NCI-H2196 treated with DMSO at 0.1 percent for 48 hours (cell line): ENCODE data around the gene TSHR.

Experiments
- DNase-seq: peaks from one replicate; lab custom pipeline; 2025; ENCODE audit not compliant: unreplicated experiment; lab: John Stamatoyannopoulos, UW

TSHR gene

GRCh38 chr14:81172881-81173280 is 217.5 kb downstream of the TSHR start:
- DNase-seq: no peak

- no peak for DNase-seq
Measured at GRCh38 chr14:81176241-81176640, 220.8 kb downstream of the TSHR start.

- DNase-seq: no peak
Measured at GRCh38 chr14:81177225-81177624, 221.8 kb downstream of the TSHR start.

GRCh38 chr14:81178063-81178462 is 222.6 kb downstream of the TSHR start:
- DNase-seq: no peak

- DNase-seq: no peak
Measured at GRCh38 chr14:81179631-81180030, 224.2 kb downstream of the TSHR start.

- DNase-seq: no peak
Measured at GRCh38 chr14:81187832-81188522, 232.6 kb downstream of the TSHR start.

- DNase-seq: no peak
Measured at GRCh38 chr14:81192594-81192993, 237.2 kb downstream of the TSHR start.

- no peak for DNase-seq
Measured at GRCh38 chr14:81193924-81194633, 238.7 kb downstream of the TSHR start.
